PFSK-1 (cell line): ENCODE data around the gene TMC4.

ENCODE experiments used
- FOXP2 ChIP-seq: optimal IDR thresholded peaks from 2 replicates; pipeline ENCODE3; 2011; ENCODE audit warnings: borderline replicate concordance, control low read depth, inconsistent platforms; ENCODE audit not compliant: insufficient read depth; ENCODE audit errors: extremely low read length, extremely low read depth
- POLR2AphosphoS5 ChIP-seq: IDR thresholded peaks from 2 replicates; pipeline ENCODE4 v1.6.1; 2012; ENCODE audit warnings: low read depth, mild to moderate bottlenecking, control low read depth, low read length, moderate library complexity
- REST ChIP-seq, 2 experiments: IDR thresholded peaks; 2 replicates each; pipeline versions ENCODE4 v1.6.1 to v1.8.0; 2011 to 2012; ENCODE audit warnings: low read depth in 2 of 2, low read length in 2 of 2, control low read depth in 1 of 2, inconsistent platforms in 1 of 2, mild to moderate bottlenecking in 1 of 2, moderate library complexity in 1 of 2; ENCODE audit not compliant: insufficient read depth in 1 of 2
- SIN3A ChIP-seq: IDR thresholded peaks from 2 replicates; pipeline ENCODE4 v1.6.1; 2012; ENCODE audit warnings: mild to moderate bottlenecking, low read length, moderate library complexity, borderline replicate concordance; ENCODE audit not compliant: insufficient read depth
- TAF1 ChIP-seq: IDR thresholded peaks from 2 replicates; pipeline ENCODE4 v1.6.1; 2012; ENCODE audit warnings: low read length, control low read depth, borderline replicate concordance; ENCODE audit not compliant: insufficient read depth

TMC4 gene

GRCh38 chr19:54145541-54146158 is 27.3 kb downstream of the TMC4 start:
- TF ChIP-seq POLR2AphosphoS5 (no peak), SIN3A (no peak), FOXP2 (no peak), TAF1 (no peak), REST (IDR thresholded peaks at IDR 0.05; ENCODE audit: insufficient read depth in 1 of 2, low read depth in 2 of 2, low read length in 2 of 2) (no peak)

- TF ChIP-seq FOXP2 = no peak
These were observed 30.7 kb downstream of the TMC4 start for GRCh38 chr19:54142166-54142780.

- no peak for TF ChIP-seq FOXP2
- TF ChIP-seq SIN3A = no peak
- no peak for TF ChIP-seq POLR2AphosphoS5
- no peak for TF ChIP-seq REST (IDR thresholded peaks at IDR 0.05; ENCODE audit: insufficient read depth in 1 of 2, low read depth in 2 of 2, low read length in 2 of 2)
- no peak for TF ChIP-seq TAF1
These were observed 31.6 kb downstream of the TMC4 start for GRCh38 chr19:54141356-54141755.

GRCh38 chr19:54138489-54139256 is 34.3 kb downstream of the TMC4 start:
- TF ChIP-seq TAF1 = no peak
- no peak for TF ChIP-seq REST (IDR thresholded peaks at IDR 0.05; ENCODE audit: insufficient read depth in 1 of 2, low read depth in 2 of 2, low read length in 2 of 2)
- no peak for TF ChIP-seq FOXP2
- no peak for TF ChIP-seq POLR2AphosphoS5
- no peak for TF ChIP-seq SIN3A

- TF ChIP-seq REST (IDR thresholded peaks at IDR 0.05; ENCODE audit: insufficient read depth in 1 of 2, low read depth in 2 of 2, low read length in 2 of 2) (no peak), SIN3A (no peak), TAF1 (peak; percentile 65; the same call in 1 of the 2 replicates), POLR2AphosphoS5 (peak; percentile 68), FOXP2 (no peak)
These were observed 35.1 kb downstream of the TMC4 start, which contains the start of gene CNOT3 for GRCh38 chr19:54137699-54138488. CNOT3 (plus strand) TSS chr19:54137762; CDS start chr19:54142979, 5,217 bp downstream.
